Kidney epithelial cell (primary cell): ENCODE data around the gene PHACTR3. TPM values are rescaled to one million over a fixed set of nuclear protein-coding genes. Genes with fewer than 3 reads are reported as not detected.

Experiments
- DNase-seq: peaks from one replicate; pipeline ENCODE4 v3.0.0-alpha.2; 2010; ENCODE audit warnings: low read depth
- H3K27me3 ChIP-seq: 2 replicates; pipeline ENCODE4 v1.6.0; 2011; ENCODE audit warnings: low read length; ENCODE audit not compliant: control insufficient read depth, insufficient read depth
- H3K36me3 ChIP-seq: 2 replicates; pipeline ENCODE4 v1.5.1; 2011; ENCODE audit warnings: low read length; ENCODE audit not compliant: control insufficient read depth, insufficient read depth
- H3K4me3 ChIP-seq: 2 replicates; pipeline ENCODE4 v1.5.1; 2011; ENCODE audit warnings: low read depth, mild to moderate bottlenecking, control low read depth, low read length
- total RNA-seq: library from RNA; depleted of rRNA; stranded (reverse); fragments of >200 nt; gene quantifications from 2 replicates; pipeline ENCODE4 v1.2.3, GENCODE V29; 2015
- TF ChIP-seq, protein P1 (sequence below): IDR thresholded peaks from 2 replicates; pipeline ENCODE4 v1.5.1; 2011; ENCODE audit warnings: mild to moderate bottlenecking, moderate library complexity, low read length, control low read depth, inconsistent platforms; ENCODE audit not compliant: insufficient read depth, poor library complexity, severe bottlenecking

Gene PHACTR3
- total RNA-seq, 1 donor from 2014 or later, result not detected

DNA sequence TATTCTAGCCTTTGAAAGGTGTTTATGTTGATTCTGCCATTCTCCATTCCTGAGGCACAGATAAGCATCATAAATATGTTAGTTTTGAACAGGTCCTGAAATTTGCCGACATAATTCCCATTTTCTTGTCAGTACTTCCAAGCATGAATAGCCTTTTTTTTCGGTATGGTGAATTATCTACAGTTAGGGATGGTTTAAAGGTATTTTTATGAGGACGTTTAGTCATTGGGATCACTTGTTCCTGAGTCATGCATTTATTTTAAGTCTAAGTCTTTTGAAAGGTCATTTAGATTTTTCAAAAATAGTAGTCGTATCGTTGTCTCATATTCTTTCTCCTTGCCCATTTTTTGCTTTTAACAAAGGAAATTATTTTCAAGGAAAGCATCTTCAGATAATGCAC lies 98.7 kb downstream of the PHACTR3 start:
- TF ChIP-seq, protein P1, sequence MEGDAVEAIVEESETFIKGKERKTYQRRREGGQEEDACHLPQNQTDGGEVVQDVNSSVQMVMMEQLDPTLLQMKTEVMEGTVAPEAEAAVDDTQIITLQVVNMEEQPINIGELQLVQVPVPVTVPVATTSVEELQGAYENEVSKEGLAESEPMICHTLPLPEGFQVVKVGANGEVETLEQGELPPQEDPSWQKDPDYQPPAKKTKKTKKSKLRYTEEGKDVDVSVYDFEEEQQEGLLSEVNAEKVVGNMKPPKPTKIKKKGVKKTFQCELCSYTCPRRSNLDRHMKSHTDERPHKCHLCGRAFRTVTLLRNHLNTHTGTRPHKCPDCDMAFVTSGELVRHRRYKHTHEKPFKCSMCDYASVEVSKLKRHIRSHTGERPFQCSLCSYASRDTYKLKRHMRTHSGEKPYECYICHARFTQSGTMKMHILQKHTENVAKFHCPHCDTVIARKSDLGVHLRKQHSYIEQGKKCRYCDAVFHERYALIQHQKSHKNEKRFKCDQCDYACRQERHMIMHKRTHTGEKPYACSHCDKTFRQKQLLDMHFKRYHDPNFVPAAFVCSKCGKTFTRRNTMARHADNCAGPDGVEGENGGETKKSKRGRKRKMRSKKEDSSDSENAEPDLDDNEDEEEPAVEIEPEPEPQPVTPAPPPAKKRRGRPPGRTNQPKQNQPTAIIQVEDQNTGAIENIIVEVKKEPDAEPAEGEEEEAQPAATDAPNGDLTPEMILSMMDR, result no peak
- H3K4me3 ChIP-seq, result no peak overlapping the region
- no peak for DNase-seq
- H3K36me3 ChIP-seq, result no peaks in the 10 kb centered on the region
- H3K27me3 ChIP-seq, result no peaks in the 10 kb centered on the region

DNA sequence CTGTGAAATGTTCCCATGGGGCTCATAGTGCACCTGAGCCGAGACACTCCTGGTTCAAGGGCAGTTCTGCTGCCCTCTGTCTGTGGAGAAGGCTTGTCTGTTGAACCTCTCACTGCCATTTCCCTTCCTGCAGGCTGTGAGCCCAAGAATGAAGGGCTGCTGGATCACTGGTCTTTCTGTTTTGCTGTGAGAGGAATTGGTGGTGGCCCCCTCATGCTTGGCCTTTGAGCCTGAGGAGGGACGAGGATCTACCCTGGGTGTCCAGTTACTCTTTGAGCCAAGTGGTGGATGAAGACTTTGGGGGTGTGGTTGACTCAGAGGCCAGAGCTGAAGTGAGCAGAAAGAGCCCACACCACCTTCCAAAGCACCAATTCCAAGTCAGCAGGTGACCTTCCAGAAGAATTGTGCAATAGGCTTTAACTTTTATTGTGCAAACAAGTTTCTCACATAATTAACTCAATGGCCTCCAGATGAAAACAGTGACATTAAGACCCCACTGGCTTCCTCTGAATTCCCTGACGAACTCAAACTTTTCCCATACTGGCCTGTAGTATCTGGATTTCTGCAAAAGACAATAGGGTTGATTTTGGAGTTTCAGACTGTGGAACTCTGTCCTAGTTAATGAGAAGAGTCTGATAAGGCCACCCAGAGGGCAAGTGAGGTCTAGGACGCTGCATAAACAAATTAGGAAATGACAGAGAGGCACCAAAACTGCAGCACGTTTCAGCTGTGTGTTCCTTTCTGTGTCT lies 101.5 kb downstream of the PHACTR3 start:
- TF ChIP-seq, protein P1, result no peak
- H3K36me3 ChIP-seq, result no peaks in the 10 kb centered on the region
- no peaks in the 10 kb centered on the region for H3K27me3 ChIP-seq
- DNase-seq, result no peak
- no peak overlapping the region for H3K4me3 ChIP-seq

DNA sequence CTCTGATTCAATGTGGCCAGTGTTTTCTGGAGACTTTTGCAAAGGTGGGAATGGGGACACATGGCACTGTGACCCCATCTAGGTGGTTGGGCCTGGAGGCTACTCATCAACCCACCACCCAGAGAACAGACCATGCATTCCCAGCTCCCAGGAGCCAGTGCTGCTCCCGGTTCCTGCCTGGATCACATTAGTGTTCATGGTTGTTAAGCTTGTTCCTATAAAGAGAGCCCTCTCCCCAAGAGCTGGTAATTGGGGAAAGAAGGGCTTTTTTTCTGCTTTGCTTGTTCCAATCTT lies 102.0 kb downstream of the PHACTR3 start:
- no peak for DNase-seq
- Histone ChIP-seq H3K36me3 (no peaks in the 10 kb centered on the region), H3K27me3 (no peaks in the 10 kb centered on the region), H3K4me3 (no peak overlapping the region)
- TF ChIP-seq, protein P1, result no peak

DNA sequence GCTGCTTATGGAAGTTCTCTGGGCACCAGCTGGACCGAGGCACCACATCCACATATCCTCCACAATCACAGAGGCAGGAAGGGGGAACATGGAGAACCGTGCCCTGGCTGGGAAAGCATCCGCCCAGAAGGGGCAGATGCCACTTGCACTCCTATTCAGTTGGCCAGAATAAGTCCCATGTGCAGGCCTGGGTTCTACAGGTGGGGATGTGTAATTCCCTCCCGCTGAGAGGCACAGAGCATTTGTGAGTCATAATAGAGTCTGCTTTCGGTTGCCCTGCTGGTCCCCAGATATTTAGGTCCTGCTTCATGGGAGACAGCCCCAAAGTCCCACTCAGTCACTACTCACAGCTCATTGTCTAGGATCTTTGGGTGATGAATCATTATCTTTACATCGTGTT lies 104.0 kb downstream of the PHACTR3 start:
- H3K4me3 ChIP-seq, result no peak overlapping the region
- no peaks in the 10 kb centered on the region for H3K27me3 ChIP-seq
- no peaks in the 10 kb centered on the region for H3K36me3 ChIP-seq
- no peak for DNase-seq
- TF ChIP-seq, protein P1, result no peak

DNA sequence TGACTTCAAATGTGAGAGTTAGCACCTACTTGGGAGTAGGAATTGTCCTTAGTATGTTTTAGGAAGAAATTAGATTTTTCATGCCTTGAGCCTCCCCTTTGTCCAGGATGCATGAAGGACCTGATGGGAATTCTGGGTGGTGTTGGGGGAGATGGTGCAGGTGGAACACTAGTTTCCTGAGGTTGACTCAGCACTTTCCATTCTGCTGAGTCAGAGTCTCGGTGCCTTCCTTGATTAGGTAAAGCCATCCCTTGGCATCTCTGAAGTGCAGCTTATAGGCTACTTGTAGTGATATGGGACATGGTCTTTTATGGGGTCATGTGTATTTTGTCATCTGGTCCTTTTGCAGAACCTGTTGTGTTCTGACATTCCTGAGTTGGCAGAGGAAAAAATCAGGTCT lies 105.3 kb downstream of the PHACTR3 start:
- Histone ChIP-seq H3K36me3 (no peaks in the 10 kb centered on the region), H3K27me3 (no peaks in the 10 kb centered on the region), H3K4me3 (no peak overlapping the region)
- no peak for DNase-seq
- TF ChIP-seq, protein P1, result no peak

DNA sequence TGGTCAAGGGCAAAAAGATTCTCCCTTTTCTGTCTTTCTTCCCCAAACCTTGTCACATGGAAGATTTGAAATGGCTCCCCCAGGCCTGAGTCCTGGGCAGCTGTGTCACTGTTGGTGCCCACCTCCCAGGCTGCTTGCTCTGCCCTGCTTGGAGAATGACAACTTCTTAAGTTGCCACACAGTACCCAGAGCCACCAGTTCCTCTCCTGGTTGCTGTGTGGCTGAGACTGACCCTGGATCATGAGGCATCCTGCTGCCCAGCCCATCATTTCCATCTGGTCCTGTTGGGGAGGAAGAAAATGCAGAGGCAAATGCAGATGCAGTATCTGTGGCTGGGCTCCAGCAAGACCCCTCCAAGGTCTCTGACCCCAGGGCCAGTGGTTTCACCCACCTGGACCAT lies 113.7 kb downstream of the PHACTR3 start:
- TF ChIP-seq, protein P1, result no peak
- no peak overlapping the region for H3K4me3 ChIP-seq
- no peaks in the 10 kb centered on the region for H3K27me3 ChIP-seq
- no peaks in the 10 kb centered on the region for H3K36me3 ChIP-seq
- no peak for DNase-seq
